ENCODE results near the gene DCTN5.
"Not testable (repeated sequence)": the region's sequence is repeated elsewhere in the genome, so short reads cannot be mapped to it uniquely, and the experiment has no call there.

Gene DCTN5

DNA sequence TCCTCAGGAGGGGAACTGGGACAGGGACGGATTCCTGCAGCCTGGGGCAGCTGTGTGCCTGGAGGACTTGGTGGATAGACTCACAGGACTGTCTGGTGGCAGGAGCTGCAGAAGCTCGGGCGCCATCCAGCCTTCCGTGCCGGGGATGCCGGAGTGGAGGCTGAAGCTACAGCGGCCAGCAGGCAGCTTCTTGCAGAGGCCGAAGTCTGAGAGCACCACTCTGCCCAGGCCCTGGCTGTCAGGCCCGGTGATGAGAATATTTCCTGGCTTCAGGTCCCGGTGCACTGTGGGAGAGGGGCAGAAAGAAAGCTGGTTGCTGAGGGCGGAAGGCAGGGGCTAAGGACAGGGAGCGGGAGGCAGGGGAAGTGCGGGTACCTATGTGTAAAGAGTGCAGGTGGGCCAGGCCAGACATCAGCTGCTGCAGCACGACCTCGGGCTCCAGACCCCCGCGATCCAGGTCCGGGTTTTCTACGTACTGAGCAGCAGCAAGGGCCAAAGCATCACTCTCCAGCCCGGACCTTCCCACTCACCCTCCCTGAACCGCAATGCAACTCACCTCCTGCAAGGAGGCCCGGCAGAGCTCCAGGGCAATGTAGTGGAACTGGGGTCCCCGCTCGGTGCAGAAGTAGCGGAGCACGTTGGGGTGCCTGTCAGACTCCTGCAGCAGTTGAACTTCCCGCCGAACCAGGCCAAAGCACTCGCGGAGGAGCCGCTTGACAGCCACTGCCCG, 53.5 kb downstream of the DCTN5 start:
- DNase-seq: peak; percentile 89

DNA sequence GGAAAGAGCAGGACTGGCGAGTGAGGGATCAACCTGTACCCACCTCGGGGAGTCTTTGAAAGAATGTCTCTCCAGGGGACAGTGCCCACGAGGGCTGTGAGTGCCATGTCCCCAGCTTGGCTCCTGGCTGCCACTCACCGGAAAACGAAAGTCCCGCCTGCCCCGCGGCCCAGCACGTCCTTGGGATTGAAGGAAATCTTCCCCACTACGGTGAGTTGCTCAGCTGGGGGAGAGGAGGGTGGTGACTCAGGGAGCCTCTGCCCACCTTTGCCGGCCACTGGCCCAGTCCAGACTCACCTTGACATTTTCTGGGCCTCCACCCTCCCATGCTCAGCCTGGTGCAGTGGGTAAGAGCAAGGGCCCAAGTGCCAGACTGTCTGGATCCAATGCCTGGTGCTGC, 54.5 kb downstream of the DCTN5 start:
- DNase-seq: no peak

DNA sequence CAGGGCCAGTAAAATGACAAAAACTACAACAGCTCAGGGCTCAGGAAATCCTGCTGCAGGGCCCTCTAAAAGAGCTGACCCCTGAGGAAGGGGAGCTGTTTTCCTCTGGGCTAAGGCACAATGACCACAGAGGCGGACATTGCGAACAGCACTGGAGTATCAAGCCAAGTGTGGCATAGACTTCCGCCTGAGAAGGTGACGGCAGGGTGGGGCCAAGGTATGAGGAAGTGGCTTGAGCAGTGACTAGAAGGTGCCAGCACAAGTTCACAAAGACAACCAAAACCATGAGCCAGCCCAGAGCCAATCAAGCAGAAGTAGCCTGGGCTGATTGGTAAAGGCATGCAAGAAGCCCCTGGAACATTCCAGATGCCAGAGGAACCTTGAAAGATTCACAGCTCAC, 57.8 kb downstream of the DCTN5 start:
- no peak for DNase-seq

DNA sequence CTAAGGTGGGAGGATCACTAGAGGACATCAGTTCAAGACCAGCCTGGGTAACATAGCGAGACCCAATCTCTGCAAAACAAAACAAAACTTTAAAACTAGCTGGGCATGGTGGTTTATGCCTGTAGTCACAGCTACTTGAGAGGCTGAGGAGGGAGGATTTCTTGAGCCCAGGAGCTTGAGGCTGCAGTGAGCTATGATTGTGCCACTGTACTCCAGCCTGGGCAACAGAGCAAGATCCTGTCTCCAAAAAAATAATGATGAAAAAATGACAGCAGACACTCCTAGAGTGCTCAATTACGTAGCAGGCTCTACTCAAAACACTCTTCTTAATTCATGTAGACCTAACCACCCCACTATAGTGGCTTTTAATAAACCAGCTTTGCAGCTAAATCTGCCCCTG, 58.8 kb downstream of the DCTN5 start:
- DNase-seq: no peak

DNA sequence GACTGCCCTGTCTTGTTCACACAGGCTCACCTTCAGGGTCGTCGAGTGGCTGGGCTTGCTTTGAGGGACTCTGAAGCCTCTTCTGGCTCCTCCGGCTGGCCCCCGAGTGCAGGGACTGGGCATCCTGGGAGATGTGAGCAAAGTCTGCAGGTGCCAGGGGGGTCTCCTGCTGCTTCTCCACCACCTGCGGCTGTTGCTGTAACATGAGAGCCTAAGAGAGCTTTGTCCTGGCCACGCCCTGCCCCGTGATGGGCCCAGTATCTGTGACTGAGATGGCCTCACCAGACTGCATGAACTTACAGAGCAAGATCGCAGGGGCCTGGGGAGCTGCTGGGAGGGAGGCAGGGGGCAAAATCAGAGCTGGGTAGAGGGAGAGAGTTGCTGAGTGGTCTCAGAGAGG, 59.2 kb downstream of the DCTN5 start:
- peak; percentile 64 for DNase-seq

DNA sequence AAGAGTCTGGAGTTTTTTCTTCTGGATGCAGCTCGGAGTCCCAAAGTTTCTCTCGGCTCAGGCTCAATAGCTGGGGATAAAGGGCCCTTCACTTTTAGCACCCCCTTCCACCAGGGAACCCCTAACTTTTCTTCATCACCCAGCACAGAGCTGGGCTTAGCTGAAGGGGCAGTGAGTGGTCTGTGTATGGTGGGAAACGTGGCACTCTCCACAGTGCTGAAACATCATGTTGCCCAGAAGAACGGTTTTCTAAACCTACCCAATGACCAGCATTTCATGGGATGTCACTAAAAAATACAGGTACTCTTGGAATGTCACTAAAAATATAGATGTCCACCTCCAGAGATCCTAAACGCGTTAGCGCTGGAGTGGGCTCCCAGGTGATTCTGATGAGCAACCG, 59.8 kb downstream of the DCTN5 start:
- DNase-seq: no peak

DNA sequence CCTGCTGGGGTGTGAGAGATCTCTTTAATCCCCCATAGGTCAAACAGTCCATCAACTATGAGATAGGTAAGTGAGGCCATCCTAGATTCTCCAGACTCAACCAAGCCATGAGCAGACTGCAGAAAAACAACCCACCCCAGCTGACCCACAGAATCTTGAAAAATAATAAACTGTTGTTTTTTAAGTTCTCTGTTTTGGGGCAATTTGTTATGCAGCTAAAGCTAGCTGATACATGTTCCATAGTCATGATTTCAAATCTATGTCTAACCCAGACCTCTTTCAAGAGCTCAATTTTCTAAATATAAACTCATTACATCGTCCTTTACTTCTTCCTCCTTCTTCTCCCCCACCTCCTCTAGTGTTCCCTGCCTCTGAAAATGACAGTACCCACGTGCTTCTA, 61.7 kb downstream of the DCTN5 start:
- no peak for DNase-seq

DNA sequence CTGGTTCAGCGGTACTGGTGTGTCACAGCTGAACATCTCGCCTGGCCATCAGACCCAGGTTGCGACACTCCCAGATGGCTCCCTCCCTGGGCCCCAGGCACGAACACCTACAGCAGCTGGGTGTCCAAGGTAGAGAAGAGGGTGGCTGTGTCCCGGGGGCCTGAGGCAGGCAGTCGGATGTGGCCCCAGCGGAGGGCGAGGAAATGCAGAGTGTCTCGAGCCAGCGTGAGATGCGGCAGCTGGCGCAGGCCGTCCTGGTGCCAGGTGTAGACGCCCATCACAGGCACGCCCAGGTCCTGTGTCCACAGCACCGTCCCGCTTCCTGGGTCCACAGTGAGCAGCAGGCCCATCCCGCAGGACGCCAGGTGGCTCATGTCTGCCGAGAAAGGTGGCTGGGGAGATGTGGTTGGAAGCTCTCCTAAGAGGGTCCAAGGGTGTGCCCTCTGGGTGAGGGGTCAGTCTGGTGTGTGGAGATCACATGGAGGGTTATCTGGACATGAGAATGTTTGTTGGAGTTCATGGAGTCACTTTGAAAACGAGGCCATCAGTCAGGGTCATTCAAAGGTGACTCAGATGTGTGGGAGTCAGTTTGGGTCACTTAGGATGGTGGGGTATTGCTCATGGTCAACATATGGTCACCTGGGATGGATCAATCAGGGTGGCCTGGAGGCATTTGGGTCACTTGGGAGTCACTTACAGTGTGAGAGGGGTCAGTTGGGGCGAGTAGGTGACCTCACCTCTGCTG, 63.7 kb downstream of the DCTN5 start:
- no peak for DNase-seq

DNA sequence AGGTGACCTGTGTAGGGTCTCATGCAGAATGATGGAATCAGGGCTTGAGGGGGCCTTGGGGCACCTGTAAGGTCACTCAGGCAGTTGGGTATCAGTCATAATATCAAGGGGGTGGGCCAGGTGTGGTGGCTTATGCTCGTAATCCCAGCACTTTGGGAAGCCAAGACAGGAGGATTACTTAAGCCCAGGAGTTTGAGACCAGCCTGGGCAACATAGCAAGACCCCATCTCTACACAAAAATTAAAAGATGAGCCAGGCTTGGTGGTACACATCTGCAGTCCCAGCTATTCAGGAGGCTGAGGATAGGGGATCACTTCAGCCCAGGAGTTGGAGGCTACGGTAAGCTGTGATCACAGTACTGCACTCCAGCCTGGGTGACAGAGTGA, 64.2 kb downstream of the DCTN5 start:
- no peak for DNase-seq

DNA sequence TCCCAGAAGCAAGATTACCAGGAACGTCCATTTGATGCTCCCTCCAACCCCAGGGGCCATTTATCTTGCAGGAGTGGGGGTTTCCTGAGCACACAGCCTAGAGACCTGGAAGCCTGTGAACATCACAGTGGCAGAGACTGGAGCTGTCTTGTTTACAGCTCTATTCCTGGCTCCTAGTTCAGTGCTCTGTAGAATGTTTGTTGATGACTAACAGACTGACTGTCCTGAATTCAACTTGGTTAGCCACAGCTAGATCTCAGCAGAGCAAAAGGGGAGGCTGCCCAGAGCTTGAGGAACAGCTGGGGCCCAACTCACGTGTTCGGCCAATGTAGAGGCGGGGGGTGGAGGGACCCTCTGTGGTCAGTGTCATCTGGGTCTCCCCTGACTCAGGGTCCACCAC, 65.2 kb downstream of the DCTN5 start:
- DNase-seq: no peak

DNA sequence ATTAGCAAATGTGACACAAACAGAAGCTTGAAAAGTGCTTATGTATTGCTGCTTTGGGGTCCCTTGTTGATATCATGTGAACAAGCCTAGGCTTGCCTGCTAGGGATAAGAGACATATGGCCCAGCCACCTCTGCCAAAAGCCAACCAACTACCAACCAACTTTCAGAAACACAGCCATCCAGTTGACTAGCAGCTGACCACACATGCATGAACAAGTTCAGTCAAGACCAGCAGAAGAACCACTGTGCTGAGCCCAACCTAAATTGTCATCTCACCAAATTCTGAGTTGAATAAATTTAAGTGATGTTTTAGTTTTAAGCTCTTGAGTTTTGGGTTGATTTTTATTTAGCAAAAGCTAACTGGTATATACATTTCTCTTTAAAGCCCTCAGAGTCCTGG, 68.3 kb downstream of the DCTN5 start:
- DNase-seq: no peak

DNA sequence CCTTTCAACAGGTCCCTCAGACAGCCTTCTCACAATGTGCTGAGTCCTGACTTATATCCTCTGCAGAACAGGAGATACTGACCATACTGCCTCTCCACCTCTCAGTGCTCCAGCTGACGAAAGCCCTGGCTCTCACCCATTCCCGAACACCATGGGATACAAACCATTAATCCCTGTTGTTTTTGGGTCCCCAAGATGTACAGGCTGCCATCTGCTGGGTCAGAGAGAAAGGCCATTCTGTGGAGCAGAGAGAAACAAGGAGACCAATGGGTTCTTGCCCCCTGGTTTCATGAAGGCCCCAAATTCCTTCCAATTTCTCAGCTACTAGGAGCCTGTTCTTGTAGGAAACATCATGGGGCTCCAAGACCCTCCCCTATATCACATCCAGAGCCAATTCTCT, 68.7 kb downstream of the DCTN5 start:
- no peak for DNase-seq

DNA sequence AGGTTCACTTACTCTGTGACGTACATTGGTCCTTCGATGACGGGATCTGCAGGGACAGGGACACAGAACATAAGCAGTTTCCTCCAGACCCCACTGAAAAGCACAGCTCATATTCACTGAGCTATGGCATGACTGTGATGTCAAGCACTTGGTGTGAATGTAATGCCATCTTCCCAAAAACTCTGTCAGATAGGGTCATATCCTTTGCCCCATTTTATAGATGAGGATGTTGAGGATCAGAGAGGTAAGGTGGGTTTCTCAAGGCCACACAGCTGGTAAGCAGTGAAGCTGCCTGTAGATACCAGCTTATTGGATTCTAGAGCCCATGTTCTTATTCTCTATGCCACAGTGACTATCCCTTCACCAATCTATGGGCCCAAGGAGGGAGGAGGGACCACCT, 69.2 kb downstream of the DCTN5 start:
- DNase-seq: no peak

DNA sequence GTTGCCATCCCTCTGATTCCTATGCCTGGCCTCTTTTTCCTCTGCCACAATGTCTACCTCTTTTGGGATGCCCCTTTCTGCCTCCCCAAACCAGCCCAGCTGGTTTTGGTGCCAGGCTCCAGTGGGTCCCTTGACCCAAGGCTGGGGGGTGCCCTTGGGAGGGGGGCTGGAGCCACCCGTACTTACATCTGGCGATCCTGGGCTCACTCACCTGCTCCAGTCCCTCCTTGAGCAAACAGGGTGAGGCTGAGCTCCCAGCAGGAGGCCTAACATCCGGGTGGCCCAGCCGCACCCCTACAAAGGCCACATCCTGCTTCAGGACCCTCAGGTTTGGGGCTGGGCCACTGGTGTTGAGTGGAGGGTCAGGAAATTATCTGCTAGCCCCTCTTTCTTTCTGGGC, 70.5 kb downstream of the DCTN5 start:
- no peak for DNase-seq

DNA sequence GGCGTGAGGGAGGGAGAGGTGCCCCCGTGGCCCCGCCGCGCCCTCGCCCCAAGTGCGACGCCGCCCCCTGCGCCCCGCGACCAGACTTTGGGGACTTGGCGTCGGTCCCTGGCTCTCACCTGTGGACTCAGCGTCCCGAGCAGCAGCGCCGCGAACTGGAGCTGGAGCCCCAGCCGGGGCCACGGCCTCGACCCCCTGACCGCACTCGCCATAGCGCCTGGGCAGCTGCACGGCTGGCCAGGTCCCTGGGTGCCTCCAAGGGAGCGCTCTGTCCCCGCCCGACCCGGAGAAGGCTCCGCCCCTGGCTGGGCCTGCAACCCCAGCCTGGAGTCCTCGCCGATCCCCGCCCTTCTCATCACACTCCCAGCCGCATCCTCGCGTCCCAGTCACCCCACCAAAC, 71.7 kb downstream of the DCTN5 start, which contains the start of gene ERN2:
TSS of gene ERN2 (minus strand) at position 247 of the 400 bp plus-strand sequence. CDS start at position 212, 35 bp downstream.
- no peak for DNase-seq

DNA sequence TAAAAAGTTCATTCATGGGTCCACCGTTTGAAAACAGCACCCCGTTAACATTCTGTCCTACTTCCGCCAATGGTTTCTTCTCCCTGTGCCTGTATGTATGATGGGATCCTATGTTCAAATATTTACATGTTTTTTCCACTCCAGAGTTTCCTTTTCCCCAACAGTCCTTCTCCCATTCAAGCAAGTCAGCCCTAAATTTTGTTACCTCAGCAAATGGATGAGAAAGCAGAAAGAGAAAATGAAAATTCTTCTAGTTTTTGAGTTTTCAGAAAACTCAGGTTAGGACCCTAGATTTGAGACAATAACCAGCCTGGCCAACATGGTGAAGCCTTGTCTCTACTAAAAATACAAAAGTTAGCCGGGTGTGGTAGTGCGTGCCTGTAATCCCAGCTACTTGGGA, 75.2 kb downstream of the DCTN5 start:
- no peak for DNase-seq

DNA sequence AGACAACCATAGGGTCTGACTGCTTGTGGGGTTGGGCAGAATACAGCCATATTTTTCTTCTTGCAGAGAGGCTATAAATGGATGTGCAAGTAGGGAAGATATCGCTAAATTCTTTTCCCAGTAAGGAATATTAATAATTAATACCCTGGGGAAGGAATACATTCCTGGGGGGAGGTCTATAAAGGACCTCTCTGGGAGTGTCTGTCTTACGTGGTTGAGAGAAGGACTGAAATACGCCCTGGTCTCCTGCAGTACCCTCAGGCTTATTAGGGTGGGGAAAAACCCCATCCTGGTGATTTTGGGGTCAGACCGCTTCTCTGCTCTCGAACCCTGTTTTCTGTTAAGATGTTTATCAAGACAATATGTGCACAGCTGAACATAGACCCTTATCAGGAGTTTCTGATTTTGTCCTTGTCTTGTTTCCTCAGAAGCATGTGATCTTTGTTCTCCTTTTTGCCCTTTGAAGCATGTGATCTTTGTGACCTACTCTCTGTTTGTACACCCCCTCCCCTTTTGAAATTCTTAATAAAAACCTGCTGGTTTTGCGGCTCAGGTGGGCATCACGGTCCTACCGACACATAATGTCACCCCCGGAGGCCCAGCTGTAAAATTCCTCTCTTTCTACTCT, 81.5 kb downstream of the DCTN5 start:
- DNase-seq: not testable (repeated sequence)

DNA sequence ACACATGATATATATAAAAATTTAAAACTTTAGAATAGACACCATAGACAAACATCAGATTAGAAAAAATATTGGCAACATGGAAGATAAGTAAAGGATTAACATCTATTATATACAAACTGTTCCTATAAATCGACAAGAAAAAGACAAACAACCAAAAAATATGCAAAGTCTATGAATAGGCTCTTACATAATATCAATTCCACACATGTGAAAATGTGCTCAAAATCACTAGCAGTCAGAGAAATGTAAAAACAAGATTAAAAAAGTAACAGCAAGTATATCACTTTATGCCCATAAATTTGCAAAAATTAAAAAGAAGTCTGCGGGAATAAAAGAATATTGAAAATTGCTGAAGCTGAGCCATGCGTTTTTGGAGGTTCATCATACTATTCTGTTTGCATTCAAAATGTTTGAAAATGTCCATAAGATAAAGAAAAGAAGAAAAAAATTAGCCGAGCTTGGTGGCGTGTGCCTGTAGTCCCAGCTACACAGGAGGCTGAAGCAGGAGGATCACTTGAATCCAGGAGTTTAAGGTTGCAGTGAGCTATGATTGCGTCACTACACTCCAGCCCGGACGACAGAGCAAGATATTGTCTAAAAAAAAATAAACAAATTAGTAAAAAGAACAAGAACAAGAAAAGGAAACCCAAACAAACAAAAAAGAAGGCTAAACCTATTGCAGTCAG, 83.0 kb downstream of the DCTN5 start:
- no peak for DNase-seq

DNA sequence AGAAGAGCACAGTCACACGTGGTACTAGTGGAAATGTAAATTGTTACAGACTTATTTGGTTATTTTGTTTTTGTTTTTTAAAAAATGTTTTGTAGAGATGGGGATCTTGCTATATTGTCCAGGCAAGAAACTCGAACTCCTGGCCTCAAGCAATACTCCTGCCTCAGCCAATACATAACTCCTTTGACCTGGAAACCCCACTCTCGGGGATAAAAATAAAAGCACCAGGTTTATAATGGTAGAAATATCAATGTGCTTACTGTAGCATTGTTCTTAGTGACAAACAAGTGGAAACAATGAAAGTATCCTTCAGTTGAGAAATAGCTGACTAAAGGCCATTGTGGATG, 83.5 kb downstream of the DCTN5 start:
- no peak for DNase-seq

DNA sequence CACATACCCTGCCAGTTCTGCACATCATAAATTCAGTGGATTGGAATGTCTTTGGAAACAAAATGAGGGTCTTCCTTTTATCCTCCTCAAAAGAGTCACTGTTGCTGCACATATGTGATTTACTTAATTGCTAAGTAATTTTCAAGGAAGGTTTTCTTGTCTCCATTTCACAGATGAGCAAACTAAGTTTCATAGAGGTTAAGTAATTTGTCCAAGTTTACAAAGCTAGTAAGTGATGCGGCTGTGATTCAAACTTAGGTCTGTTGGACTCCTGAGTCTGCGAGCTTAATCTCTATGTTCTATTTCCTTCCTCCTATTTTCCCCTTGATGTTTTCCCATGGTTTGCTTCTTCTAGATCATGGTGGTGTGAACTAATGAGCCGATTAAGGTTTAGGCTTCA, 85.4 kb downstream of the DCTN5 start:
- no peak for DNase-seq

All from islet precursor cell (in vitro differentiated cells).